NAMALWA (cell line): ENCODE data around the gene AKAP8.
"Not testable (repeated sequence)": the region's sequence is repeated elsewhere in the genome, so short reads cannot be mapped to it uniquely, and the experiment has no call there.

ENCODE experiments used
- DNase-seq: peaks from one replicate; pipeline ENCODE4 v3.0.0-alpha.2; 2015; ENCODE audit warnings: low spot score

AKAP8 gene

DNA sequence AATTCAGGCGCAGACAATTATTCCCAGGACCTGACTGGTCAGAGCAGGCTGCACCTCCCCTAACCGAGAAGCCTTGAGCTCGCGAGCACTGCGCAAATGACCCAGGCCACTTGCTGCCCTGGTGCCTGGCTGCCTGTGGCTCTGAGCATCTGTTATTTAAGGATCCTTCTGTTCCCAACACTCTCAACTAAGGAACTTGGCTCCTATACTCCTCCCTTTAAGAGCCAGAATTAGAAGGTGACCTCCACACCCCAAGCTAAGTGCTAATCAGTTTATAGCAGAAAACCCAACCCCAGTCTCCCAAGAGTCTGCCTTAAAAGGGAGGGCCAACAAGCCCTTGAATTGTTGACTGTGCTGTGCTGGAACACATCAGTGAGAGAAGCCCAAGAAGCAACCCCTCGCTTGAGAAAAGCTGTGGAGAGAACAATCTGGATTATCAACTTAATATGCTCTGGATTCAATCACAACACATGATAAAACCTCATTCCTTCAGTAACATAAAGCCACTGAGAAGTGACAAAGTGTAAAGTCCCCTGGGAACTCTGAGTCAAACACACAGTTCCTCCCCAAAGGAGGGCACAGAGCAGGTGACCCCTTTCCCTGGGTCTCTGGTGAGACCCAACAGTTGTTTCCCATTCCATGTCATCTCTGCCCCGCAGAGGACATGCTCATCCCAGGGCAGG lies 24.7 kb upstream of the AKAP8 start:
- DNase-seq = no peak

DNA sequence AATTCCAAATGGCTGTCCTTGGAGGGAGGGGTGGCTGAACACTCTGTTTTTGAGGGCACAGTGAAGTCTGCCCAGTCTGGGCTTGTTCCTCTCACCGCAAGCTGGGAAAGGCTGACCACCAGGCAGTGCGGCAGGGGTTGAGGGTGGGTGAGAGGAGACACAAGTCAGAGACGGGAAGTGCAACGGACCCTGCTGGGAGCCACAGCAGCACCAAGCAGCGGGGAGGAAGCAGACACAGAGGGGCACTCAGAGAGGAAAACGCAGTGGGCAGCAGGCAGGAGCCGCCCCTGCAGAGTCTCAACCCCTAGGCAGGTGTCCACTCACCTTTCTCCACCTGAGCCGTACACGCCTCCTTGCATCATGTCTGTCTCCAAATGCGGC lies 23.6 kb upstream of the AKAP8 start:
- no peak for DNase-seq

DNA sequence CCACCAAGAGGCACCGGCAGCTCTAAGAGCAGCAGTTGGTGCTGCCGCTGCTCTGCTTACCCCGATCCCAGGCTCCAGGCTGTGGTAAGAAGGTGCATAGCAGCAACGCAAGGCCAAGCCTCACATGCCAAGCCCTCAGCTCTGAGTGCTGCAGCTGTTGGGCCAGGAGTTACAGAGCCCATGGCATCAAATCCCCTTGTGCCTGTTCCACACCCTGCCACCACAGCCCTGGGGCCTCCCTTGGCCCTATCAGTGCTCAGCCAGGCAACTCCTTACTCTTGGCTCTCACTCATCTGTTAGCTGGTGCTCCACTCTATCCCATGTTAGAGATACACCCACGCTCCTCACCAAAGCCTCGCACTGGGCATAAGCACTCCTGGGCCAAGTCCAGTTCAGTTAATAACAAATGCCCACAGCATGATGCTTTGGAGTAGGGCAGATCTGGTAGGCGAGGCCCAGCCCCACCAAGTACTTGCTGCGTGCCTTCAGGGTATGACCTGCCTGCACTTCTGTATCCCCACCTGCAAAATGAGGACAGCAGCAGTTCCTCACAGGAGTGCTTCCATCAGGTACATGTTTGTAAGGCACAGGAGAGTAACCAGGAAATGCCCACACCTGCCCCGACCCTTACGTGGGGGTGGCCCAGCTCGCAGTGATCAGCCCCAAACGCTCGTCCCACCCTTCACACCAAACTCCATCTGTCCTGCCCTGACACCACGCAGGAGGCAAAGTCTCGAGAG lies 23.0 kb upstream of the AKAP8 start:
- DNase-seq = no peak

DNA sequence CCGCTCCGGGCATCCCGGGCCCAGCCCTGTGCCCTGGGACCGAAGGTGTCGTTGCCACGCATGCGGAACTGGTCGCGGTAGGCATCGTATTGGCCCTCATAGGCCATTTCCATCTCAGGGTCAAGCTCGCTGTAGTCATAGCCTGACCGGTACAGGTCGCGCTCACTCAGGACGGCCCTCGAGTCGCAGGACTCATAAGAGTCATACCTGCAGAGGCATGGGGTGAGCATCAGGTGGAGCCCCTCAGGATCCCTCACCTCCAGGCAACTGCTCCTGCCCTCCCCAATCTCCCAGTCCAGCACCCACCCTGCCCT lies 21.8 kb upstream of the AKAP8 start:
- DNase-seq = no peak

DNA sequence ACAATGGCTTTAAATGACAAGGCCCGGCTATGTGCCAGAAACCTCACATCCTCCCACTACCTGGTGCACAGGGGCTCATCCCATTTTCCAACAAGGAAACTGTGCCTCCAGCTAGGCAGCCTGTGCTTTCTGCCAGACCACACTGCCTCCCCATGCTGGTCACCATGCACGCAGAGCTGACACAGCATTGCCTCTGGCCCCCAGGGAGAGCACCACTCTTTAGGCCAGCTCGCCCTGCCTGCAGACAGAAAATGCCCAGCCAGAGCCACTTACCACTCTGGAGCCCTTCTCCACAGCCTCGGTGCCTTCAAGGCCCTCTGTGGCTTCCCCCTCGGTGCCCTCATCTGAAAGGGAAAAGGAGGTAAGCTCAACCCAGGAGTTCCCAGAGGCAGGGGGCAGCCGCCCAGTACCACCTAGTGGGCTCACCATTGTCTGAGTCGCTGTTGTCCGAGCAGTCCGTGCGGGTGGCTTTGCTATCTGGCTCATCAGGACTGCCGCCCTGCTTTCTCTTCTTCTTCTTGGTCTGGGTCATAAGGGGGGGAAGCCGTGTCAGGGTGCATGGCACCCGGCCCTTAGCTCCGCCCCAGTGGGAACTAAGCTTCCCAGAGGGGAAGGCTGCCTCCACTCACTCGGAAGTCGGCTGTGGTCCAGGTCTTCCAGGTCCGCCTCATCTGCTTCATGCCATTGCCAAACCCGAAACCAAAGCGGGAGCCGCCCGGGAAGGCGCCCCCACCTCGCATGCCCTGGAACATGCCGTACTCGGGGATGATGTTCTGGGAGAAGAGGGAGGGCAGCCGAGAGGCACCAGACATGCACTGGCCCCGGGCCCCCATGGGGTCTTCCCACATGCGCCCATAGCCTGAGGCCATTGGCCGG lies 21.2 kb upstream of the AKAP8 start:
- DNase-seq = no peak

DNA sequence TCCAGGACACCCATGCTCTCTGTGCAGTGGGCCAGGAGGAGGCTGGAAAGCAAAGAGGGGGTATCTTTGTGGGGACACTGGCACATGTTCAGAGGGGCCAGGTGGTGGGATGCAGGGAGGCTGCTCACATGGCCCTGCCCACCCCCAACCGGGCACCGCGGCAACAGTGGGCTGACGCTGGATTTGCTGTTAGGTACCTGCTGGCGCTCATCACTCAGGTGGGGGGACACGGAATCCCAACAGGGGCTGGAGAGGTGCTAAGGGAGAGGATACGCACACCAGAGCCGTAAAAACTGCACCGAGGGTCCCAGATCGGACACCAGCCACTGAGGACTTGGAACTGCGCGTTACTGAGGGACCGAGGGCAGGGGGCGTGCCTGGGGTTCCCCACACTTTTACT lies 20.0 kb upstream of the AKAP8 start:
- no peak for DNase-seq

DNA sequence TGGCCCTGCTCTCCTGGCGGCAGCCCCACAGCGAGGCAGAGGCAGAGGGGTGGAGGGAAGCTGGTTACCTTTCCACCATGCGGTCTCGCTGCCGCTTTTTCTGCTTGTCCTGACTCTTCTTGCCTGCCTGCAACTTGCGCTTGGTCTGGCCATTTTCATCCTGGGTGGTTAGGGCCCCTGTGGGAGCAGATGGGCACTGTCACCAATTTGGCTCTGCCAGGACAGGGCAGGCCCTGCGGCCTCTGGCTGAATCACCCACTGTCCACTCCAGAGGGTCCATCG lies 19.6 kb upstream of the AKAP8 start:
- no peak for DNase-seq

DNA sequence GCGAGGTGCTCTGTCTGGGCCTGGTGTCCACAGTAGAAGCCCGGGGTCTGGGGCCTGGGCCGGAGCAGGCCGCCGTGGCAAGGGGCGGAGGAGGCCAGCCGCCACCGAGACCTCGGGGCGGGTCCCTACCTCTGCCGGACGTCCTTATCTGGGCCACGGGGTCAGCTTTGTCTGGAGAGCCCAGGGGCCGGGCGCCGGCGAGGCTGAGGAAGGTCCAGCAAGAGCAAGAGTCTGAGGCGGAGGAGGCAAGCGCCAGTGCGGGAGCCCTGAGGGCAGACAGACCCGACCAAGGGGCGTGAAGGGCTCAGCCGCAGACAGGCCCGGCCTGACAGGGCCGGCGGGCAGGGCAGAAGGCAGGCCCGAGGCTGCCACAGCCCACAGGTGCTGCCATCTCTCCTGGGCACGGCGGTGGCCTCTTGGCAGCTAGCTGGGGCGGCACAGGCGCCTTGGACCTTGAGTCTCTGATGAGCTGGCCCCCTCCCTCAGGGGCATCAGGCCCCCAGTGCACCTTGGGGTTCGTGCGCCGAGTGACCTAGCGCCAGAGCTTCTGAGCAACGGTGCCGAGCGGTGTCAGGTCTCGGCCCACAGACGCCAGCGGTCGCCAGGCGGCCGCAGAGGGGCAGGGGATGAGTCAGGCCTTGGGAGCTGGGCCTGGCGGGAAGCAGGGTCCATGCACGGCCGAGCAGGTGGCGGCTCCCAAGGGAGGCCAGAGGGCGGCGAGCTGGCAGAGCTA lies 19.1 kb upstream of the AKAP8 start:
- no peak for DNase-seq

DNA sequence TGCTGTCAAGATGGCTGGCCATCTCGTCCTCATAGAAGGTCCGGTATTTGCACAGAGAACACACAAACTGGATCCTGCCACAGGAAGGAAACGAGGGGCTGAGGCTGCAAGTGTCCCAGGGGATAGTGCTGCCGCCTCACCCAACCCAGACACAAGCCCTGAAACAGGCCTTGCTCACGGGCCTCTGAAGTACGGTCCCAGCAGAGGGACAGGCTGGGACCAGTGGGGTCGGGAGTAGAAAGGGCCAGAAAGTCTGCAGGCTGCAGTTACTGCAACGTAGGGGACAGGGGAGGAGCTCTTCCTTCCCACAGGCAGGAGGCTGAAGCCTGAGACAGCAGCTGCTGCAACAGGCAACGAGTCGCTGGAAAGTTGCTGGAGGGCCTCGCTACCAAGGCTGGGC lies 18.2 kb upstream of the AKAP8 start:
- no peak for DNase-seq

DNA sequence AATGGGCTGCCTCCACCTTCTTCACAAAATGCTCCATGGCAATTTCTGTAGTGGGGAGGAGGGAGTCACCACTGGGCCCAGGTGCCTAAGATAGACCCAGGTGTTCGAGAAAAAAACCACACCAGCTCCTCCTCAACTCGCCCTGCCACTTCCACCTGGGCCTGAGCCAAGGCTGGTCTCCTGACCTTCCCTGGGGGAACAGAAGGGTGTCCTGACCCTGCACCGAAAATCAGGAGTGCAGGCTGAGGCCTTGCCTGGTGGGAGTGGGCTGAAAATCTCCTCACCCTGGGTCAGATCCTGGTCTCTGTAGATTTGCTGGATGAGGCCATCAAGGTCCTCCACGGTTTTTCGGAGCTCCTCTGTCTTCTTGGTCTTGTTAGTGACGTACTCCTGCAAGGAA lies 17.6 kb upstream of the AKAP8 start:
- no peak for DNase-seq

DNA sequence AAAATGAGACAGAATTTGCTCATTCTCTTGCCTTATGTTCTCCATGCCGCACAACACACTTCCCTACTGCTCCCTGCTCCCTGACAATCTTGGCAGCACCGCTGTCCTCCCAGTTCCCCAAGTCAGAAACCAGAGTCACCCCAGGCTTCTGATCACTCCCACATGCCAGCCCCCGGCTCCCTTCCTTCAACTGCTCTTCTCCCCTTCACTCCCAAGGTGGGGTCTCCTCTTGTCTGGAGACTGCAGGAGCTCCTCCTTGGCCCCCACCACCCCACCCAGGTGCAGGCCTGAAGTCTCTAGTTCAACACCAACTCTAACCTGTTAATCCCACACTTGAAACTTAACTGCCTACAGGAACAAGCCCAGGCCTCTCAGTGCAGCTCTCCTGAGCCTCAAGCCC lies 16.8 kb upstream of the AKAP8 start:
- no peak for DNase-seq

DNA sequence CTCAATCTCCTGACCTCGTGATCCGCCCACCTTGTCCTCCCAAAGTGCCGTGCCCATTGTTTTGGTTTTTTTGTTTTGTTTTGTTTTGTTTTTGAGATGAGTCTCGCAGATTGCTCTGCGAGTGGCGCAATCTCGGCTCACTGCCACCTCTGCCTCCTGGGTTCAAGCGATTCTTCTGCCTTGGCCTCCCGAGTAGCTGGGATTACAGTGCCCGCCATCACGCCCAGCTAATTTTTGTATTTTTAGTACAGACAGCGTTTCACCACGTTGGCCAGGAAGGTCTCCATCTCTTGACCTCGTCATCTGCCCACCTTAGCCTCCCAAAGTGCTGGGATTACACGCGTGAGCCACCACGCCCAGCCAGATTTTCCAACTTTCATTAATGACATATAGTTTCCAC lies 15.7 kb upstream of the AKAP8 start:
- DNase-seq = not testable (repeated sequence)

DNA sequence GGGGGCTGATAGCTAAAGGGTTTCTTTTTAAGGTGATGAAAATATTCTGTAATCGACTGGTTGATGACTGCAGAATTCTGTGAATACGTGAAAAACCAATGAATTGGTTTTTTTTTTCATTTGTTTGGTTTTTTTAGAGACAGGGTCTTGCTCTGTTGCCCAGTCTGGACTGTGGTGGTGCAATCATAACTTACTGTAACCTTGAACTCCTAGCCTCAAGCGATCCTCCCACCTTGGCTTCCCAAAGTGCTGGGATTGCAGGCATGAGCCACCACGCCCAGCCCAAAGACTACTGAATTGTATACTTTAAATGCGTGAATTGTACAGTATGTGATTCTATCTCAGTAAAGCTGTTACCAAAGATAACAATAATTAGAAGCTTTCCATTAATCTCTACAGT lies 14.8 kb upstream of the AKAP8 start:
- no peak for DNase-seq

DNA sequence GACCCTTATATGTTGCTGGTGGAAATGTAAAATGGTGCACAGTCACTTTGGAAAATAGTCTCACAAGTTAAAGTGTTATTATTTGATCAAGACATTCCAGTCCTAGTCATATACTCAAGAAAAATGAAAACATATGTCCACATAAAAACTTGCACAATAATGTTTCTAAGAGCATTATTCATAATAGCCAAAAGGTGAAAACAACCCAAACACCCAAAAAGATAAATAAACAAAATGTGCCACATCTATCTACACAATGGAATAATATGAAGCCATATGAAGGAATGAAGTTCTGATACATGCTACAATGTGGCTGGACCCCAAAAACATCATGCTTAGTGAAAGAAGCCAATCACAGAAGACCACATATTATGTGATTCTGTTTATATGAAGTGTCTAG lies 14.4 kb upstream of the AKAP8 start:
- no peak for DNase-seq

DNA sequence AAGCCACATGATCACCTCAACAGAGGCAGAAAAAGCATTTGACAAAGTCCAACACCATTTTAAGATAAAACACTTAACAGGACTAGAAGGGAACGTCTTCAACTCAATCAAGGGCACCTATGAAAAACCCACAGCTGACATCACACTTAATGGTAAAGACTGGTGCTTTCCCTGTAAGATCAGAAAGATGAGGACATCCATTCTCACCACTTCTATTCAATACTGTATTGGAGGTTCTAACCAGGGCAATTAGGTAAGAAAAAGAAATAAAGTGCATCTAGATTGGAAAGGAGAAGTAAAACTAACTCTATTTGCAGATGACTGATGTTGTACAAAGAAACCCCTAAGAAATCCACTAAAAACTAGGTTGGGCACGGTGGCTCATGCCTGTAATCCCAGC lies 11.2 kb upstream of the AKAP8 start:
- no peak for DNase-seq

DNA sequence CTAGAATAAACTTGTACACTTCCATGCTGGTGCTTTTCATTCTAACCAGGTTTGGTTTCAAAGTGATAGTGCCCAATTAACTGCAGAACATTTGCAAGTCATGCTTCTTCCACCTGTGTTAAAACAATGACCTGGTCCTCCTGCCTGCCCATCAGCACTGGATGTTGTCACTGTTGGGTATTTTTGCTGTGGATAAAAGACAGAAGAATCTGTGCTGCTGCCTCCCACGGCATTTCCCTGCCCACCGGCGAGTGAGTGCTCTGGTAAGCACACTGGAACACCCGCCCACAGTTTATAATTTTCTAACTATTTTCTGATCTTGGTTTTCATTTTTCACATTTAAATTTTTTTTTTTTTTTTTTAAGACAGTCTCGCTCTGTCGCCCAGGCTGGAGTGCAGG lies 2.3 kb upstream of the AKAP8 start:
- DNase-seq = no peak

DNA sequence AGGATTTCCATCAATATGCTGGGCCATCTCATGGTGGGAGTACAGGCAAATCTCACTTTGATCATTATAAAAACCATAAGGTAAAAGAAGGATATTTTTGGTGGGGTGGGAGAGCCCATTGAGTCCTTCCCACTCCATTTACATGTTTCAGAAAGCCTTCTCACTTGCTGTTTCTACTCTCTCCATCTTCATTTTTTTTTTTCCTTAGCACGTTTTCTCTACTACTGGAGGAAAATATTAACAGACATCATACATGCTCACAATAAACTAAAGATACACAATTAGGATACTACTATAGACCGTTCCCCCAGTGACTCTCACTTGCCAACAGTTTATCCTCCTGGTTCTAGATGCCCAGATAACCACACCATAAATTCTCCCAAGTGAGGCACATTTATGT lies 1.8 kb upstream of the AKAP8 start:
- no peak for DNase-seq

DNA sequence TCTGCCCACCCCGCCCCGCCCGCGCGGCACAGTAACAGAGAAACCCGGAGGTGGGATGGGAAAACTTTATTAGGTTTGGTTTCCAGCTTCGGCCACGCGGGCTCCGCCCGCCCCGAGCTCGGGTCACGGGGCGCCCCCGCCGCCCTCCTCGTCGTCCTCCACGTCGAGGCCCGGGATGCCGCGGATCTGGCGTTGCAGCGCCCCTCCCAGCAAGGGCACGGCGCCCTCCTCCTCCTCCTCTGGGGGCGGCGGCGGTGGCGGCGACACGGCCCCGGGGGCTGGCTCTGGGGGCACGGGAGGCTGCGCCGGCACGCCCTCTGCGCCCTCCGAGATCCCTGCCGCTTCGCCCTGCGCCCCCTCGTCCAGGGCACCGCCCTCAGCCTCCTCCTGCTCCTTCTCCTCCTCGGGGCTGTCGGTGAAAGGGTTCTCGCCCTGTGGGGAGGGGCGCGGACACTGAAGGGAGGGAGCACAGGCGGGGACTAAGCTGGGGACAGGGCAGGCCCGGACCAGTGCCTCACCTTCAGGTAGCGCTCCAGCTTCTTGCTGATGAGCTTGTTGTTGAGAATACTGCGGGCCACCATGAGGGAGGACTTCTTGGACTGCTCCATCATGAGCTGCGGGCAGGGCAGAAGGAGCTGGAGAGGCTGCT lies 536 bp upstream of the AKAP8 start:
- no peak for DNase-seq

DNA sequence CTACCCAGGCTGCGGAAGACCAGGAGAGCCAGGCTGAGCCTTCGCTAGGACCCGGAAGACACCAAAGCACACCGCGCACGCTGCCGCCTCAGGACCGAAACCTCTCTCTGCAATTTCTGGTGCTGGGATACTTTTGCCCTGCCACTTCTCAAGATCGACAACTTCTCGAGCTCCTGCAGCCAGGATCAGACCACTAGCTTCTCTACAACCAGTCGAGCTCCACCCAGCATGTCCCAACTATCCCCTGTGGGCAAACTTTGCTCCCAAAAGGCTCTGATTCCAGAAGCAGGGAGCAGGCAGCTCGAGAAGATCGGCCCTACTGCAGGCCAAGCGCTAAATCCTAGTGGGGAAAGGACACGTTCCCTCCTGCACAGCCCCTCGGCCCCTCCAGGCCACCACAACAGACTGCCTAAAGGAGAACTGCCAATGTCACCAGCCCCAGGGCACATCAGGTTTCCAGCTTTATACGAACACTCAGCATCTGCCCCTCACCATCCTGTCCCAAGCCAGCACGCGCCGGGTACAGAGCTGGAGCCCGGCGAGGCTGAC lies 979 bp downstream of the AKAP8 start:
- peak; percentile 77 for DNase-seq

DNA sequence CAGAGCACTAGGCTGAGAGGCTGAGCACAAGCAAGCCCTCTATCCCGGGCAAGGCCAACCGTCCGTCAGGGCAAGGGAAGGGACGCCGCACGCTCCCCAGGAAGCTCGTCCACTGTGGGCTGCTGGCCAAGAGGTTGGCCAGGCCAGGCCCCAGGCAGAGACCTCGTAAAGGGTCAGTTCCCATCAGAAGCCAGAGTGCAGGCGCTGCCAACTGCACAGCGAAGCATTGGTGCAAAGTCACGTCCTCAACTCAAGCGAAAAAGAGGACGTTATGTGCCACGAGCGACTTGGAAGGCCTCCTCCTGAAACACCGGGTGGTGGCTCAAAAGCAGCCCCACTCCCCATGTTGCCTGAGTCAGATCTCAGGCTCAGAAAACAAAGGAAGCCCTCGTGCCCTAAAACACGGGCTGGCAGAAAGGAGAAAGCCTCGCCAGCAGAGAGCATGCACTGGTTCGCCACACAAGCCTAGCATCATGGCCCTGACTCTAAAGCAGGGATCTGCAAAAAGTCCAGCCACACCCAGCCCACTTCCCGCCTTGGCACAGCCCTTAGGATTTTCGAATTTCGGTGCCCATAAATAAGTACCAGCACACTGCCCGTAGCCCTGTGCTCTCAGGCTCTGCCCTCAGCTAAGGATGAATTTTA lies 4.7 kb downstream of the AKAP8 start:
- DNase-seq = no peak

DNA sequence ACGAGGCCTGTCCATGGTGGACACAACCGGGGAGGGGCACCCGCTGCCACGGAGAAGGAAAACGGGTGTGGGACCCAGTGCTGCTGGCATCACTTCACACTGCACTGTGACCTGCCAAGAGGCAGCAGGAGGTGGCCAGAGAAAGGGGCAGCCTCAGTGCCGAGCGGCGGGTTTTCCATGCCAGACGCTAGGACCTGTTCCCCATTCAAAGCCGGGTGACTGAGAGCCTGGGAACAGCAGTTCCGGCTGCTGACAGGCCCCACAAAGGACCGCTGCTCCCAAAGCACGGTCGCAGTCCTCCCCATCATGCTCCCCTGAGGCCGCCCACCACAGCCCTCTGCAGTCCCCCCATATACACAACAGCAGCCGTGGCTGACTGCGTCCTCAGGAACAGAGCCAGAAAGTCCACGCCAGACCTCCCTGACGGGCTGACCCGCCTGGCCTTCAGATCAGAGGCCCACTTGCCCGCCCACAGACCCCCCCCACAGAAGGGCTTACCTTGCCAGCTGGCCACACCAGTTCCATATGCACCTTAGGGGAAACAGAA lies 5.4 kb downstream of the AKAP8 start:
- DNase-seq = no peak
